OCI-LY1 (cell line): Measurements from ENCODE around the gene OR10H1.

Experiments used
- H2AFZ ChIP-seq: fragments of 200-600 bp; sonication (generic), shearing (Covaris generic); 2 replicates; pipeline ENCODE4 v1.6.0; 2014; ENCODE audit warnings: antibody characterized with exemption, mild to moderate bottlenecking, low read length
- H3F3A ChIP-seq: fragments of 200-600 bp; sonication (generic), shearing (Covaris generic); 2 replicates; pipeline ENCODE4 v1.6.0; 2014; ENCODE audit warnings: mild to moderate bottlenecking, antibody characterized with exemption, low read length, moderate library complexity; ENCODE audit not compliant: insufficient read depth
- H3K27ac ChIP-seq: fragments of 200-600 bp; sonication (generic); 2 replicates; pipeline ENCODE4 v1.5.1; 2014; ENCODE audit warnings: low read length, mixed run types, mild to moderate bottlenecking, low read depth; ENCODE audit not compliant: poor library complexity, severe bottlenecking
- H3K27me3 ChIP-seq: fragments of 200-600 bp; sonication (generic); 2 replicates; pipeline ENCODE4 v1.6.0; 2014; ENCODE audit warnings: antibody characterized with exemption, mild to moderate bottlenecking, low read length, moderate library complexity; ENCODE audit not compliant: insufficient read depth
- H3K36me3 ChIP-seq: fragments of 200-600 bp; sonication (generic); 2 replicates; pipeline ENCODE4 v1.6.1; 2014; ENCODE audit warnings: mild to moderate bottlenecking, antibody characterized with exemption, low read length, moderate library complexity, mixed read lengths; ENCODE audit not compliant: insufficient read depth
- H3K4me1 ChIP-seq: fragments of 200-600 bp; sonication (generic); 2 replicates; pipeline ENCODE4 v1.5.1; 2014; ENCODE audit warnings: mild to moderate bottlenecking, low read length, moderate library complexity; ENCODE audit not compliant: insufficient read depth, severe bottlenecking
- H3K4me2 ChIP-seq: fragments of 200-600 bp; sonication (generic), shearing (Covaris generic); 2 replicates; pipeline ENCODE4 v1.6.1; 2014; ENCODE audit warnings: low read length
- H3K4me3 ChIP-seq: fragments of 200-600 bp; sonication (generic); 2 replicates; pipeline ENCODE4 v1.5.1; 2014; ENCODE audit warnings: low read length, low read depth, mild to moderate bottlenecking, mixed read lengths; ENCODE audit not compliant: poor library complexity, severe bottlenecking
- H3K79me2 ChIP-seq: fragments of 200-600 bp; shearing (Covaris generic); 2 replicates; pipeline ENCODE4 v1.6.1; 2016; ENCODE audit warnings: mixed run types, low read length, mixed read lengths; ENCODE audit not compliant: insufficient read depth
- H3K9ac ChIP-seq: fragments of 200-600 bp; sonication (generic), shearing (Covaris generic); 2 replicates; pipeline ENCODE4 v1.6.1; 2014; ENCODE audit warnings: mild to moderate bottlenecking, low read length, mixed read lengths
- H3K9me2 ChIP-seq: fragments of 200-600 bp; sonication (generic), shearing (Covaris generic); 2 replicates; pipeline ENCODE4 v1.6.1; 2014; ENCODE audit warnings: low read depth, mild to moderate bottlenecking, low read length, mixed read lengths
- H3K9me3 ChIP-seq: fragments of 200-600 bp; shearing (Covaris generic); 2 replicates; pipeline ENCODE4 v1.6.1; 2014; ENCODE audit warnings: low read length, mixed read lengths
- H4K20me1 ChIP-seq: fragments of 200-600 bp; sonication (generic), shearing (Covaris generic); 2 replicates; pipeline ENCODE4 v1.6.0; 2016; ENCODE audit warnings: mild to moderate bottlenecking, low read length; ENCODE audit not compliant: insufficient read depth
- EZH2 ChIP-seq: fragments of 200-600 bp; sonication (generic), shearing (Covaris generic); IDR thresholded peaks from 2 replicates; pipeline ENCODE4 v1.8.0; 2017; ENCODE audit warnings: borderline replicate concordance, mixed run types, mild to moderate bottlenecking, antibody characterized with exemption, low read length, moderate library complexity, mixed read lengths
- TF ChIP-seq, protein P1 (sequence below): fragments of 200-600 bp; sonication (generic), shearing (Covaris generic); IDR thresholded peaks from 2 replicates; pipeline ENCODE4 v1.5.1; 2017; ENCODE audit warnings: mild to moderate bottlenecking, antibody characterized with exemption, low read length, moderate library complexity, mixed read lengths

Gene OR10H1

DNA sequence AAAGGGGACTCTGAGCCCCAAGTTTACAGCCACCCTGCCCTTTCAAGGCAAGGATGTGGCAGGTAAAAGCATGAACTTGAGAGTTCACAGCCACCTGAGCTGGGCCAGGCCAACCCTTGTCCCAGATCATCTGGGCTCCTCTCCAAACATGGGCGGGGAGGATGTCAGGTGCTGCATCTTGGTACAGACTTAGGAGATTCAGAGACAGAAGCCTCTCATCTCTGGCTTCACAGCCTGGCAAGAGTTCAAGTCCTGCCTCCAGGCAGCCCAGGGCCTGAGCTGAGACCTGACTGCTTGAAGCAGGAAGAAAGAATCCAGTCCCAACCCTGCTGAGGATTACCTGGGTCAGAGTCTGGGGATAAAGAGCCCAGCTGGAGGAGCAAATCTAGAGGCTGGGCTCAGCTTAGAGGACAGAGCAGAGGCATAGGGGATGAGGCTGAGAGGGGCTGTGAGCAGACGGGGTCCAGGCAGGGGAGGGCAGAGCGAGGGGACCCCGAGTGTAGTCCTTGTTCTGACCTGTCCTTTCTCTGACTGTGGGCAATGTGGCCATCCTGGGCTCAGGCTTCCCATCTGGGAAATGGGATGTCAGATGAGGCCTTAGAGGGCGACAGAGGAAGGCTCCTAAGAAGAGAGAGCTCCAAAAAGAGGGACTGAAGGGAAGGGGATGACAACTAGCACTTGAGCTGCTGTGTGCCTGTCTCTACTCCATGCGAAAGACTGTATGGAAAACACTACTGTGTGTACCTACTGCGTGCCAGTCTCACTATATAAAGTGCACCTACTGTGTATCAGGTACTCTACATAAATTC lies 34.6 kb downstream of the OR10H1 start:
- Histone ChIP-seq H3K9me3 (no peaks in the 10 kb centered on the region), H3K27ac (no peak overlapping the region), H3K4me1 (no peaks in the 10 kb centered on the region), H3K4me3 (no peak overlapping the region), H3K9me2 (no peaks in the 10 kb centered on the region), H3K79me2 (no peaks in the 10 kb centered on the region), H4K20me1 (no peaks in the 10 kb centered on the region), H3K4me2 (no peak overlapping the region), H2AFZ (no peak overlapping the region), H3F3A (no peaks in the 10 kb centered on the region), H3K27me3 (no peaks in the 10 kb centered on the region), H3K36me3 (no peaks in the 10 kb centered on the region), H3K9ac (no peak overlapping the region)
- TF ChIP-seq EZH2: no peak
- TF ChIP-seq, protein P1, sequence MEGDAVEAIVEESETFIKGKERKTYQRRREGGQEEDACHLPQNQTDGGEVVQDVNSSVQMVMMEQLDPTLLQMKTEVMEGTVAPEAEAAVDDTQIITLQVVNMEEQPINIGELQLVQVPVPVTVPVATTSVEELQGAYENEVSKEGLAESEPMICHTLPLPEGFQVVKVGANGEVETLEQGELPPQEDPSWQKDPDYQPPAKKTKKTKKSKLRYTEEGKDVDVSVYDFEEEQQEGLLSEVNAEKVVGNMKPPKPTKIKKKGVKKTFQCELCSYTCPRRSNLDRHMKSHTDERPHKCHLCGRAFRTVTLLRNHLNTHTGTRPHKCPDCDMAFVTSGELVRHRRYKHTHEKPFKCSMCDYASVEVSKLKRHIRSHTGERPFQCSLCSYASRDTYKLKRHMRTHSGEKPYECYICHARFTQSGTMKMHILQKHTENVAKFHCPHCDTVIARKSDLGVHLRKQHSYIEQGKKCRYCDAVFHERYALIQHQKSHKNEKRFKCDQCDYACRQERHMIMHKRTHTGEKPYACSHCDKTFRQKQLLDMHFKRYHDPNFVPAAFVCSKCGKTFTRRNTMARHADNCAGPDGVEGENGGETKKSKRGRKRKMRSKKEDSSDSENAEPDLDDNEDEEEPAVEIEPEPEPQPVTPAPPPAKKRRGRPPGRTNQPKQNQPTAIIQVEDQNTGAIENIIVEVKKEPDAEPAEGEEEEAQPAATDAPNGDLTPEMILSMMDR: no peak

DNA sequence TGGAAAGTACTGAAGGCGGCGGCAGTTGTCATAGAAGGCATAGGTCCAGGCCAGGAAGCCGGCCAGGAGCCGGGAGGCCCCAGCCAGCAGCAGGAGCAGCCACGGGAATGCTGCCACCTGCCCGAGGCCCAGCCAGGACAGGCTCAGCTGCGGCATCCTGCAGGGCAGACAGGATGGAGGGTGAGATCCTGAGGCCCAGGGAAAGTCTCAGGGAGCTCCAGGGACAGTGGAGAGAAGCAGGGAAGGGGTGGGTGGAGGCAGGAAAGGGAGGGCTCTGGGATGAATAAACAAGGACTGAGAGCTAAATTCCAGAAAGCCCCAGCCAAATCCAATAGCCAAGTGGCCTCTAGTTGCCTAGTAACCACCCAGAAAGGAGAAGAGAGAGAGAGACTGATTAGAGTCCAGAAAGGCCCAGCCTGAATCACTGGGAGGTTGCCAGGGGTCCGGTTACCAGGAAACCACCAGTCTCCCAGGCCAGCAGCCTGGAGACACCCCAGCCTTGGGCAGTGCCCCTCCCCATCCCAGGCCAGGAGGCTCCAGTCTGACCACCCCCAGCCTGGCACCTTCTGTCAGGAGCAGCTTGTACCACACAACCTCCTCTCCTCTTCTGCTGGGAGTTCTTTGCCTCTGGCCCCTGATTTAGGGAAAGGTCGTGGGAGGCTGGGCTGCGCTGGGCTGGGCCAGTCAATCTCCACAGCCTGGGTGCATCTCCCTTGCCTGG lies 35.5 kb downstream of the OR10H1 start:
- Histone ChIP-seq H3K4me1 (no peaks in the 10 kb centered on the region), H3K79me2 (no peaks in the 10 kb centered on the region), H3K4me2 (no peak overlapping the region), H3K9me2 (no peaks in the 10 kb centered on the region), H3K36me3 (no peaks in the 10 kb centered on the region), H2AFZ (no peak overlapping the region), H3F3A (no peaks in the 10 kb centered on the region), H3K4me3 (no peak overlapping the region), H3K9me3 (no peaks in the 10 kb centered on the region), H3K27ac (no peak overlapping the region), H3K27me3 (no peaks in the 10 kb centered on the region), H3K9ac (no peak overlapping the region), H4K20me1 (no peaks in the 10 kb centered on the region)
- TF ChIP-seq, protein P1: no peak
- no peak for TF ChIP-seq EZH2

DNA sequence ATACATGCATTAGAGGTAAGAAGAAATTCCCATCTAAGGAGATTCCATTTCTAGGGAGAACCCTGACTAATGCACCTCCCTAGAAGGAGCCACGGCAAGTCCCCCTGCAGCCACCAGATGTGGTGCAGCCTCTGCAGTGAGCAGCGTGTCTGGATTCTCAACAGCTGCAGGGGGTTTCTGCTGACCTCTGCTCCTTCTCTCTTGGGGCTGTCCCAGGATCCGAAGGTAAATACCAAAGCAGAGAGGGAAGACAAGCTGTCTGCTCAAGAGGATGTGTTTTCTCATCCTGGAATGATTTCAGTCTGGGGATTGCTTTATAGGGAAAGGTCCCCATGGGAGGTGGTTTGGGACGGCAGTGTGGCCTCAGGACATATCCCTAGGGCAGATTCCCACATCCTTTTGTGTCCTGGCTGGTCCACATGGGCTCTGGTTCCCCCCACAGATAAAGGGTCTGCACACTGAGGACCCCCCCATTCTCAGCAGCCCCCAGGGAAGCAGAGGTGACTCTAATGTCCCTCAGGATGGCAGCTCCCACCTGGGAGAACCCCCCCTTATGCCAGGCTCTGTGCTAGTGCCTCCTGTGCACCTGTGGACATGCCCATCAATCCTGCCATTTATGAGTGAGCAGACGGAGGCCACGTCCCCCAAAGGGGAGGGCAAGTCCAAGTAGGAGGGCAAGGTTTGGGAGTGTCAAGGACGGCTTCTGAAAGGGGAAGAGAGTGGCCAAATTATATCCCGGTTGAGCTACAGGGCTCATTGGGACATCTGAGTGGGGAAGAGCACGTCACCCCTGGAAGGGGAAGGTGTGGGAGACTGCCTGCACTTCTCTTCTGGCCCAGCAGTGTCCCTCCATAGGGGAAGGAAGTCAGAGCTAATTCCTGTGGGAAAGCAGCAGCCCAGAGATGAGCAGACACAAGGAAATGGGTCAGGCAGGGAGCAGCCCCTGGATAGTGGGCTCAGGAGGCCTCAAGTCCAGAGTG lies 38.2 kb downstream of the OR10H1 start:
- Histone ChIP-seq H3K4me1 (no peaks in the 10 kb centered on the region), H3K4me3 (no peak overlapping the region), H3K79me2 (no peaks in the 10 kb centered on the region), H4K20me1 (no peaks in the 10 kb centered on the region), H3K9me3 (no peaks in the 10 kb centered on the region), H3K4me2 (no peak overlapping the region), H3K9me2 (no peaks in the 10 kb centered on the region), H2AFZ (no peak overlapping the region), H3K27me3 (no peaks in the 10 kb centered on the region), H3K36me3 (no peaks in the 10 kb centered on the region), H3K27ac (no peak overlapping the region), H3F3A (no peaks in the 10 kb centered on the region), H3K9ac (no peak overlapping the region)
- TF ChIP-seq EZH2: no peak
- TF ChIP-seq, protein P1: no peak
